Ovary (tissue), 3 donors: Measurements from ENCODE around the gene INPP4A.

Experiments used
- POLR2A ChIP-seq: fragments of 450-650 bp; IDR thresholded peaks from one replicate; pipeline ENCODE4 v1.6.1; 2017; ENCODE audit warnings: antibody characterized with exemption, mild to moderate bottlenecking, moderate library complexity
- TF ChIP-seq, protein P1 (sequence below), 3 donors: fragments of 450-650 bp in 2 of 3; fragments of 200-600 bp in 1 of 3; IDR thresholded peaks; one replicate each; pipeline versions ENCODE4 v1.5.1 to v1.8.0; 2016 to 2022; ENCODE audit warnings: antibody characterized with exemption in 3 of 3, mild to moderate bottlenecking in 1 of 3
- donor health status: DM: no; HTN: no; CAD: no.

DNA sequence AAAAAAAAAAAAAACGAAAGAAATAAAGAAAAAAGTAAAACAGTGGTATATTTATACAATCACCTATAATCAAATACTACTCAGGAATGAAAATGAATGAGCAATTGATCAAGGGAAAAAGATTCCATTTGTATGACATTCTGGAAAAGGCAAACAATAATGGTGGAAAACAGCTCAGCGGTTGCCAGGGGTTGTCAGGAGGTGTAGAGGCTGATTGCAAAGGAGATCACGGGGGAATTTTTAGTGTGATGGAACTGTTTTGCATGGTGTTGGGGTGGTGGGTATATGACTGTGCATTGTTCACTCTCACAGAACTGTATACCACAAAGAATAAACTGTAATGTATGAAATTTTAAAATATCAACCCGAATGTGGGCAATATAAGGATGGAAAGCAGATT is 45.5 kb upstream of the INPP4A start:
- TF ChIP-seq, protein P1, sequence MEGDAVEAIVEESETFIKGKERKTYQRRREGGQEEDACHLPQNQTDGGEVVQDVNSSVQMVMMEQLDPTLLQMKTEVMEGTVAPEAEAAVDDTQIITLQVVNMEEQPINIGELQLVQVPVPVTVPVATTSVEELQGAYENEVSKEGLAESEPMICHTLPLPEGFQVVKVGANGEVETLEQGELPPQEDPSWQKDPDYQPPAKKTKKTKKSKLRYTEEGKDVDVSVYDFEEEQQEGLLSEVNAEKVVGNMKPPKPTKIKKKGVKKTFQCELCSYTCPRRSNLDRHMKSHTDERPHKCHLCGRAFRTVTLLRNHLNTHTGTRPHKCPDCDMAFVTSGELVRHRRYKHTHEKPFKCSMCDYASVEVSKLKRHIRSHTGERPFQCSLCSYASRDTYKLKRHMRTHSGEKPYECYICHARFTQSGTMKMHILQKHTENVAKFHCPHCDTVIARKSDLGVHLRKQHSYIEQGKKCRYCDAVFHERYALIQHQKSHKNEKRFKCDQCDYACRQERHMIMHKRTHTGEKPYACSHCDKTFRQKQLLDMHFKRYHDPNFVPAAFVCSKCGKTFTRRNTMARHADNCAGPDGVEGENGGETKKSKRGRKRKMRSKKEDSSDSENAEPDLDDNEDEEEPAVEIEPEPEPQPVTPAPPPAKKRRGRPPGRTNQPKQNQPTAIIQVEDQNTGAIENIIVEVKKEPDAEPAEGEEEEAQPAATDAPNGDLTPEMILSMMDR (IDR thresholded peaks at IDR 0.05): no peak
- no peak for TF ChIP-seq POLR2A
